HCT116 (cell line): ENCODE data around the gene CFAP43.

Experiments
- CEBPB ChIP-seq: IDR thresholded peaks from 2 replicates; pipeline ENCODE4 v1.6.1; 2012; ENCODE audit warnings: low read depth
- EZH2phosphoT487 ChIP-seq: fragments of 200-600 bp; IDR thresholded peaks from 2 replicates; pipeline ENCODE4 v1.6.1; 2018; ENCODE audit warnings: antibody characterized with exemption, borderline replicate concordance
- FOSL1 ChIP-seq: IDR thresholded peaks from 2 replicates; pipeline ENCODE4 v1.6.1; 2012; ENCODE audit warnings: low read depth
- POLR2A ChIP-seq: IDR thresholded peaks from 2 replicates; pipeline ENCODE4 v1.7.0; 2011; ENCODE audit warnings: borderline replicate concordance; ENCODE audit not compliant: insufficient read depth, insufficient read length; ENCODE audit errors: extremely low read depth
- POLR2AphosphoS5 ChIP-seq: IDR thresholded peaks from 2 replicates; pipeline ENCODE4 v1.6.1; 2011; ENCODE audit warnings: mild to moderate bottlenecking, low read depth, low read length, moderate library complexity
- TF ChIP-seq, protein P1 (sequence below), 3 experiments: fragments of 200-600 bp in 1 of 3; sonication (generic) in 1 of 3; IDR thresholded peaks in 2 of 3; conservative IDR thresholded peaks in 1 of 3; 2 replicates each; pipeline ENCODE4 v1.5.1; 2012 to 2017; ENCODE audit warnings: low read depth in 2 of 3, low read length in 2 of 3, antibody characterized with exemption in 1 of 3, borderline replicate concordance in 1 of 3, control low read depth in 1 of 3, mild to moderate bottlenecking in 1 of 3, mixed read lengths in 1 of 3, mixed run types in 1 of 3, moderate library complexity in 1 of 3; ENCODE audit not compliant: insufficient read depth in 1 of 3
- TF ChIP-seq, protein P2 (sequence below): IDR thresholded peaks from 2 replicates; pipeline ENCODE4 v1.6.1; 2012

DNA sequence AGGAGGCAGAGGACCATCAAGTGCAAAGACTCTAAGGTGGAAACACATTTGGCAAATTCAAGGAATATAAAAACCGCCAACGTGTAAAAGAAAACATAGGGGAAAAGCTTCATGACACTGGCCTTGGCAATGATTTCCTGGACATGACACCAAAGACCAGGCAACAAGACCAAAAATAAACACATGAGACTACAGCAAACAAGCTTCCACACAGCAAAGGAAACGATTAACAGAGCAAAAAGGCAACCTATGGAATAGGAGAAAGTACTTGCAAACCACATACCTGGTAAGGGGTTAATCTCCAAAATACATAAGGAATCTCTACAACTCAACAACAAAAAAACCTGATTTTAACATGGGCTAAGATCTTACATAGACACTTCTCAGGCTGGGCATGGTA, 26.0 kb upstream of the CFAP43 start:
- TF ChIP-seq, protein P1, sequence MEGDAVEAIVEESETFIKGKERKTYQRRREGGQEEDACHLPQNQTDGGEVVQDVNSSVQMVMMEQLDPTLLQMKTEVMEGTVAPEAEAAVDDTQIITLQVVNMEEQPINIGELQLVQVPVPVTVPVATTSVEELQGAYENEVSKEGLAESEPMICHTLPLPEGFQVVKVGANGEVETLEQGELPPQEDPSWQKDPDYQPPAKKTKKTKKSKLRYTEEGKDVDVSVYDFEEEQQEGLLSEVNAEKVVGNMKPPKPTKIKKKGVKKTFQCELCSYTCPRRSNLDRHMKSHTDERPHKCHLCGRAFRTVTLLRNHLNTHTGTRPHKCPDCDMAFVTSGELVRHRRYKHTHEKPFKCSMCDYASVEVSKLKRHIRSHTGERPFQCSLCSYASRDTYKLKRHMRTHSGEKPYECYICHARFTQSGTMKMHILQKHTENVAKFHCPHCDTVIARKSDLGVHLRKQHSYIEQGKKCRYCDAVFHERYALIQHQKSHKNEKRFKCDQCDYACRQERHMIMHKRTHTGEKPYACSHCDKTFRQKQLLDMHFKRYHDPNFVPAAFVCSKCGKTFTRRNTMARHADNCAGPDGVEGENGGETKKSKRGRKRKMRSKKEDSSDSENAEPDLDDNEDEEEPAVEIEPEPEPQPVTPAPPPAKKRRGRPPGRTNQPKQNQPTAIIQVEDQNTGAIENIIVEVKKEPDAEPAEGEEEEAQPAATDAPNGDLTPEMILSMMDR (IDR thresholded peaks at IDR 0.05 in 2 of 3, conservative IDR thresholded peaks at IDR 0.05 in 1 of 3; ENCODE audit: borderline replicate concordance in 1 of 3, insufficient read depth in 1 of 3, low read depth in 2 of 3, low read length in 2 of 3), result no peak
- TF ChIP-seq FOSL1 (no peak), POLR2A (no peak), EZH2phosphoT487 (no peak), POLR2AphosphoS5 (no peak), CEBPB (no peak)
- TF ChIP-seq, protein P2, sequence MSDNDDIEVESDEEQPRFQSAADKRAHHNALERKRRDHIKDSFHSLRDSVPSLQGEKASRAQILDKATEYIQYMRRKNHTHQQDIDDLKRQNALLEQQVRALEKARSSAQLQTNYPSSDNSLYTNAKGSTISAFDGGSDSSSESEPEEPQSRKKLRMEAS, result no peak
